Measurements from ENCODE around the gene DYTN.
A peak's percentile ranks its signal among the peaks of the same experiment; 100 is the strongest.

Gene DYTN

GRCh38 chr2:206688990-206689389 is 29.2 kb downstream of the DYTN start:
- no peak for DNase-seq (ENCODE audit: low spot score)
- no peak for TF ChIP-seq CTCF (conservative IDR thresholded peaks at IDR 0.05; ENCODE audit: low read depth)
- CTCF ChIA-PET = no interaction called here
- POLR2A ChIA-PET (ENCODE audit: low non-redundant PET) = no interaction called here
- H3K27ac ChIP-seq = no peak overlapping the region

GRCh38 chr2:206688453-206688852 is 29.7 kb downstream of the DYTN start:
- H3K27ac ChIP-seq = no peak overlapping the region
- DNase-seq (ENCODE audit: low spot score) = no peak
- CTCF ChIA-PET = no interaction called here
- TF ChIP-seq CTCF (conservative IDR thresholded peaks at IDR 0.05; ENCODE audit: low read depth) = no peak
- POLR2A ChIA-PET (ENCODE audit: low non-redundant PET) = no interaction called here

GRCh38 chr2:206683546-206683945 is 34.6 kb downstream of the DYTN start:
- POLR2A ChIA-PET (ENCODE audit: low non-redundant PET) = no interaction called here
- TF ChIP-seq CTCF (conservative IDR thresholded peaks at IDR 0.05; ENCODE audit: low read depth) = no peak
- CTCF ChIA-PET = no interaction called here
- H3K27ac ChIP-seq = no peak overlapping the region
- DNase-seq (ENCODE audit: low spot score) = no peak

GRCh38 chr2:206670531-206671319 is 47.5 kb downstream of the DYTN start:
- TF ChIP-seq CTCF (conservative IDR thresholded peaks at IDR 0.05; ENCODE audit: low read depth) = no peak
- no peak overlapping the region for H3K27ac ChIP-seq
- POLR2A ChIA-PET (ENCODE audit: low non-redundant PET) = no interaction called here
- CTCF ChIA-PET = no interaction called here
- peak; percentile 2 for DNase-seq (ENCODE audit: low spot score)

- no peak for DNase-seq (ENCODE audit: low spot score)
- CTCF ChIA-PET = no interaction called here
- H3K27ac ChIP-seq = no peak overlapping the region
- no peak for TF ChIP-seq CTCF (conservative IDR thresholded peaks at IDR 0.05; ENCODE audit: low read depth)
- POLR2A ChIA-PET (ENCODE audit: low non-redundant PET) = no interaction called here
Measured at GRCh38 chr2:206665251-206665650, 52.9 kb downstream of the DYTN start.

GRCh38 chr2:206657087-206657486 is 61.1 kb downstream of the DYTN start:
- DNase-seq (ENCODE audit: low spot score) = no peak
- no peak overlapping the region for H3K27ac ChIP-seq
- POLR2A ChIA-PET (ENCODE audit: low non-redundant PET) = no interaction called here
- CTCF ChIA-PET = no interaction called here
- TF ChIP-seq CTCF (conservative IDR thresholded peaks at IDR 0.05; ENCODE audit: low read depth) = no peak

Data from RWPE1 (cell line).